GM12878 (cell line): ENCODE measurements around the gene SKP2. TPM values are rescaled to one million over a fixed set of nuclear protein-coding genes. Genes with fewer than 3 reads are reported as not detected.

Source experiments
- ATF3 ChIP-seq: IDR thresholded peaks from 2 replicates; pipeline ENCODE4 v1.6.1; 2011; ENCODE audit warnings: low read depth, mild to moderate bottlenecking, low read length, moderate library complexity, borderline replicate concordance; ENCODE audit errors: extremely low read depth
- BCLAF1 ChIP-seq: fragments of 450-650 bp; IDR thresholded peaks from 2 replicates; pipeline ENCODE4 v1.6.1; 2017; ENCODE audit warnings: antibody characterized with exemption, mild to moderate bottlenecking, moderate library complexity
- BHLHE40 ChIP-seq, 2 experiments: fragments of 450-650 bp in 1 of 2; IDR thresholded peaks; 2 replicates each; pipeline ENCODE4 v1.6.1; 2011 to 2017; ENCODE audit warnings: low read depth in 2 of 2, borderline replicate concordance in 1 of 2, improper control_type of control experiment in 1 of 2, low read length in 1 of 2, mild to moderate bottlenecking in 1 of 2
- CEBPZ ChIP-seq: fragments of 150-350 bp; IDR thresholded peaks from 2 replicates; pipeline ENCODE4 v1.6.1; 2016; ENCODE audit warnings: low read depth, low read length
- ESRRA ChIP-seq: IDR thresholded peaks from 2 replicates; pipeline ENCODE4 v1.6.1; 2012; ENCODE audit warnings: mild to moderate bottlenecking, low read length, improper control_type of control experiment
- FOS ChIP-seq: IDR thresholded peaks from 3 replicates; pipeline ENCODE4 v1.6.1; 2011; ENCODE audit warnings: borderline replicate concordance; ENCODE audit not compliant: insufficient read length; ENCODE audit errors: extremely low read depth
- GABPA ChIP-seq: IDR thresholded peaks from 2 replicates; pipeline ENCODE4 v1.6.1; 2014; ENCODE audit warnings: antibody characterized with exemption, low read depth, mild to moderate bottlenecking, inconsistent platforms
- JUND ChIP-seq: IDR thresholded peaks from 2 replicates; pipeline ENCODE4 v1.6.1; 2012; ENCODE audit warnings: low read depth, mild to moderate bottlenecking, low read length, improper control_type of control experiment, moderate library complexity
- KDM1A ChIP-seq: fragments of 200-600 bp; sonication (generic); IDR thresholded peaks from 2 replicates; pipeline ENCODE4 v1.6.1; 2016; ENCODE audit warnings: borderline replicate concordance
- MEF2A ChIP-seq: IDR thresholded peaks from 2 replicates; pipeline ENCODE4 v1.6.1; 2011; ENCODE audit warnings: low read depth, mild to moderate bottlenecking, low read length, moderate library complexity; ENCODE audit not compliant: insufficient read depth
- PAX5 ChIP-seq: IDR thresholded peaks from 2 replicates; pipeline ENCODE4 v1.6.1; 2011; ENCODE audit warnings: low read depth, low read length, borderline replicate concordance
- PAX8 ChIP-seq: fragments of 450-650 bp; IDR thresholded peaks from 2 replicates; pipeline ENCODE4 v1.6.1; 2017; ENCODE audit warnings: mild to moderate bottlenecking, moderate library complexity
- PRDM15 ChIP-seq: fragments of 450-650 bp; formaldehyde crosslinking; IDR thresholded peaks from 2 replicates; pipeline ENCODE4 v1.4.0; 2020; ENCODE audit warnings: mild to moderate bottlenecking, moderate library complexity
- RAD51 ChIP-seq: fragments of 450-650 bp; IDR thresholded peaks from 2 replicates; pipeline ENCODE4 v1.6.1; 2016; ENCODE audit warnings: moderate library complexity, mild to moderate bottlenecking, inconsistent platforms
- RCOR1 ChIP-seq: conservative IDR thresholded peaks from 2 replicates; pipeline ENCODE4 v1.6.1; 2012; ENCODE audit warnings: low read depth, low read length, improper control_type of control experiment
- RUNX3 ChIP-seq: IDR thresholded peaks from 2 replicates; pipeline ENCODE4 v1.6.1; 2012; ENCODE audit warnings: low read length, inconsistent platforms
- SMAD1 ChIP-seq: fragments of 450-650 bp; IDR thresholded peaks from 2 replicates; pipeline ENCODE4 v1.6.1; 2018; ENCODE audit warnings: mild to moderate bottlenecking, low read depth; ENCODE audit not compliant: partially characterized antibody
- STAT3 ChIP-seq: IDR thresholded peaks from 2 replicates; pipeline ENCODE4 v1.6.1; 2011; ENCODE audit warnings: low read depth, low read length, improper control_type of control experiment
- SUPT20H ChIP-seq: IDR thresholded peaks from 2 replicates; pipeline ENCODE4 v1.6.1; 2011; ENCODE audit warnings: low read depth, mild to moderate bottlenecking, low read length, moderate library complexity, borderline replicate concordance; ENCODE audit not compliant: control insufficient read depth
- YBX1 ChIP-seq: fragments of 450-650 bp; IDR thresholded peaks from 2 replicates; pipeline ENCODE4 v1.6.1; 2016; ENCODE audit warnings: antibody characterized with exemption
- ZBED1 ChIP-seq: IDR thresholded peaks from 2 replicates; pipeline ENCODE4 v1.6.1; 2016; ENCODE audit warnings: borderline replicate concordance
- ZNF384 ChIP-seq: IDR thresholded peaks from 2 replicates; pipeline ENCODE4 v1.6.1; 2012; ENCODE audit warnings: low read depth, mild to moderate bottlenecking, low read length, improper control_type of control experiment, borderline replicate concordance
- polyA plus RNA-seq, 11 experiments: library from polyadenylated mRNA; depleted of rRNA in 4 of 11; unstranded in 6 of 11; stranded (reverse) in 5 of 11; fragments of >200 nt; fragmentation: Nextera tagmentation in 4 of 11; fragmentation: Illumina TruSeq in 1 of 11; extraction: Ambion mirVana in 4 of 11; extraction: Trizol in 1 of 11; gene quantifications; 1 replicate in 1 of 11; 2 replicates in 10 of 11; pipeline versions ENCODE4 v1.2.1 to v1.2.3, GENCODE V29; 2011 to 2016; ENCODE audit warnings: inconsistent platforms in 2 of 11, missing spikeins in 2 of 11, low read depth in 1 of 11
- total RNA-seq, 4 experiments: library from RNA; depleted of rRNA in 3 of 4; stranded (reverse); fragments of >200 nt in 3 of 4; fragmentation: Illumina TruSeq in 1 of 4; extraction: Trizol in 1 of 4; gene quantifications; 2 replicates each; pipeline versions ENCODE4 v1.2.1 to v1.2.3, GENCODE V29; 2013 to 2021

Gene SKP2
- total and polyA plus RNA-seq, 10 of the 15 experiments (the other 5 are each of a cell fraction or from before 2014, with no cell fraction given), result 13.9 to 50.8 (median 36.9) TPM

GRCh38 chr5:36177154-36177553 is 25.2 kb downstream of the SKP2 start (continued):
- TF ChIP-seq CEBPZ (no peak), JUND (no peak), BHLHE40 (IDR thresholded peaks at IDR 0.05; ENCODE audit: borderline replicate concordance in 1 of 2, low read depth in 2 of 2, low read length in 1 of 2) (no peak), KDM1A (no peak), ATF3 (no peak), ESRRA (no peak), BCLAF1 (no peak), PRDM15 (CRISPR knock-in tag) (no peak), PAX8 (no peak), RUNX3 (peak; percentile 87), ZBED1 (0 out of 2 replicates have a peak, but pooled peaks have one; percentile 35), RCOR1 (0 out of 2 replicates have a peak, but pooled peaks have one; percentile 29), ZNF384 (no peak), GABPA (peak; percentile 41; the same call in 1 of the 2 replicates), RAD51 (no peak), YBX1 (no peak), SUPT20H (no peak), MEF2A (peak; percentile 90), STAT3 (no peak), FOS (no peak), SMAD1 (no peak), PAX5 (no peak)
